Left lung (tissue), 10 donors: Measurements from ENCODE around the gene CARS1. TPM values are rescaled to one million over a fixed set of nuclear protein-coding genes. Genes with fewer than 3 reads are reported as not detected.

ENCODE experiments used
- ATAC-seq: fragments of 200-7000 bp; cut with Tn5 transposase; one replicate; pipeline ENCODE4 v1.9.1; 2020; ENCODE audit warnings: moderate library complexity
- DNase-seq, 4 donors: peaks; one replicate each; pipeline ENCODE4 v3.0.0-alpha.2; 2013 to 2020
- H3K27ac ChIP-seq, 2 donors: fragments of 200-600 bp; sonication (generic) in 1 of 2; one replicate each; pipeline versions ENCODE4 v1.5.0 to v1.8.0; 2020 to 2021
- H3K27me3 ChIP-seq, 2 donors: fragments of 200-600 bp; sonication (generic) in 1 of 2; one replicate each; pipeline versions ENCODE4 v1.5.0 to v1.8.0; 2020 to 2021
- H3K36me3 ChIP-seq, 2 donors: fragments of 200-600 bp; sonication (generic) in 1 of 2; one replicate each; pipeline versions ENCODE4 v1.5.0 to v1.8.0; 2020 to 2021
- H3K4me1 ChIP-seq, 2 donors: fragments of 200-600 bp; one replicate each; pipeline ENCODE4 v1.8.0; 2021
- H3K4me3 ChIP-seq, 2 donors: fragments of 200-600 bp; sonication (generic) in 1 of 2; one replicate each; pipeline versions ENCODE4 v1.5.0 to v1.8.0; 2020 to 2021; ENCODE audit warnings: mild to moderate bottlenecking in 1 of 2
- H3K9me3 ChIP-seq, 2 donors: fragments of 200-600 bp; sonication (generic) in 1 of 2; one replicate each; pipeline versions ENCODE4 v1.5.0 to v1.8.0; 2020 to 2021
- intact Hi-C, 2 donors: fragments of 100-400 bp; cut with DNase I; formaldehyde crosslinking; loops; one replicate each; pipeline versions ENCODE4 v1.11.2 to v1.14.2; 2022
- polyA plus RNA-seq, 6 donors: library from polyadenylated mRNA; unstranded; fragments of 120-200 nt; gene quantifications; one replicate each; pipeline ENCODE4 v1.2.1, GENCODE V29; 2013; ENCODE audit not compliant: insufficient read length in 6 of 6
- total RNA-seq, 2 donors: library from RNA; stranded (reverse); fragmentation: NEBNext Ultra II Directional; extraction: Animal tissue kit (Norgen Biotek cat#: 25700); gene quantifications; one replicate each; pipeline ENCODE4 v1.2.1, GENCODE V29; 2021
- TF ChIP-seq, protein P1 (sequence below), 2 donors: fragments of 200-600 bp; sonication (generic) in 1 of 2; IDR thresholded peaks; one replicate each; pipeline versions ENCODE4 v1.5.0 to v1.8.0; 2021; ENCODE audit warnings: antibody characterized with exemption in 2 of 2
- donor health status: DM: no; HTN: yes; CAD: no.
- donor health status: DM: no; HTN: no; CAD: no.

CARS1 gene
- total and polyA plus RNA-seq, 8 donors: 28.3 to 49.9 (median 31.4) TPM

GRCh38 chr11:2968341-2968900 lies 88.8 kb downstream of the CARS1 start:
- Histone ChIP-seq H3K4me1 (no peaks in the 10 kb centered on the region), H3K4me3 (no peak overlapping the region), H3K27ac (no peak overlapping the region), H3K9me3 (no peaks in the 10 kb centered on the region), H3K27me3 (no peaks in the 10 kb centered on the region), H3K36me3 (peaks cover 0 to 100% of the 10 kb centered on the region in 2 donors)
- intact Hi-C loops: no loop called here
- no peak for ATAC-seq
- no peak for DNase-seq
- TF ChIP-seq, protein P1, sequence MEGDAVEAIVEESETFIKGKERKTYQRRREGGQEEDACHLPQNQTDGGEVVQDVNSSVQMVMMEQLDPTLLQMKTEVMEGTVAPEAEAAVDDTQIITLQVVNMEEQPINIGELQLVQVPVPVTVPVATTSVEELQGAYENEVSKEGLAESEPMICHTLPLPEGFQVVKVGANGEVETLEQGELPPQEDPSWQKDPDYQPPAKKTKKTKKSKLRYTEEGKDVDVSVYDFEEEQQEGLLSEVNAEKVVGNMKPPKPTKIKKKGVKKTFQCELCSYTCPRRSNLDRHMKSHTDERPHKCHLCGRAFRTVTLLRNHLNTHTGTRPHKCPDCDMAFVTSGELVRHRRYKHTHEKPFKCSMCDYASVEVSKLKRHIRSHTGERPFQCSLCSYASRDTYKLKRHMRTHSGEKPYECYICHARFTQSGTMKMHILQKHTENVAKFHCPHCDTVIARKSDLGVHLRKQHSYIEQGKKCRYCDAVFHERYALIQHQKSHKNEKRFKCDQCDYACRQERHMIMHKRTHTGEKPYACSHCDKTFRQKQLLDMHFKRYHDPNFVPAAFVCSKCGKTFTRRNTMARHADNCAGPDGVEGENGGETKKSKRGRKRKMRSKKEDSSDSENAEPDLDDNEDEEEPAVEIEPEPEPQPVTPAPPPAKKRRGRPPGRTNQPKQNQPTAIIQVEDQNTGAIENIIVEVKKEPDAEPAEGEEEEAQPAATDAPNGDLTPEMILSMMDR (IDR thresholded peaks at IDR 0.05): no peak

- DNase-seq (no peak), ATAC-seq (no peak)
- H3K36me3 ChIP-seq: peaks cover 0 to 100% of the 10 kb centered on the region in 2 donors
- no peaks in the 10 kb centered on the region for H3K4me1 ChIP-seq
- TF ChIP-seq, protein P1 (IDR thresholded peaks at IDR 0.05): no peak
- intact Hi-C loops: no loop called here
- H3K27ac ChIP-seq: no peak overlapping the region
- no peaks in the 10 kb centered on the region for H3K9me3 ChIP-seq
- H3K4me3 ChIP-seq: no peak overlapping the region
- H3K27me3 ChIP-seq: no peaks in the 10 kb centered on the region
Measured at GRCh38 chr11:2964782-2965181, 92.4 kb downstream of the CARS1 start.

GRCh38 chr11:2963761-2964160 lies 93.5 kb downstream of the CARS1 start:
- peaks cover 0 to 100% of the 10 kb centered on the region in 2 donors for H3K36me3 ChIP-seq

DNA sequence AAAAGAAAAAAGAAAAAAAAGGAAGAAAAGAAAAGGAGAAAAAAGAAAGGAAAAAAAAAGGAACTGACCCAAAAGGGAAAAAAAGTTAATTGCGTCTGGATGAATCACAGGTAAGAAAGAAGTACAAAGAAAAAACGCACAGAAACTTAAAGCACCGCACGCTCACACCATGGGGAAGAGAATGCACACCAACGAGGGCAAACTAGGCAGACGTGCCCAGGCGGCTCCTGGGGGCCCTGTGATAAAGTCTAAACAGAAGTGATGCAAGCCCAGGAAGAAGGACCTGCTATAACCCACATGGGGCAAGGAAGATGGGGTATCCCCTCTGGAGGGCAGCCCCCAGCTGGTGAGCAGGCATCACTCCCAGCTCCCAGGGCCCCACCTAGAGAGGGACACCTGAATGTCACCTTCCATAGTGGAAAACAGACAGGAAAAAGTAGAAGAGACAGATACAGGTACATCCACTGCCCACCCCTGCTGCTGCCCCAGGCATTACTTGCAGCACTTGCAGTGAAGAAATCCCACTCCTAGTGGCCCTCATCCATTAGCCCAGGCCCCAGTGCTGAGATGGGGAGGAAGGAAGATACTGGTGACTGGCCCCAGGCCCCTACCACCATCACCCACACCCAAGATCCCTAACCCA lies 94.0 kb downstream of the CARS1 start:
- peaks cover 0 to 100% of the 10 kb centered on the region in 2 donors for H3K36me3 ChIP-seq
- ATAC-seq (no peak), DNase-seq (no peak)
- H3K4me3 ChIP-seq: no peak overlapping the region
- intact Hi-C loops: no loop called here
- peaks cover 0 to 9% of the 10 kb centered on the region in 2 donors for H3K4me1 ChIP-seq
- no peaks in the 10 kb centered on the region for H3K27me3 ChIP-seq
- no peak overlapping the region for H3K27ac ChIP-seq
- TF ChIP-seq, protein P1 (IDR thresholded peaks at IDR 0.05): no peak
- no peaks in the 10 kb centered on the region for H3K9me3 ChIP-seq

More at GRCh38 chr11:2963761-2964160, 93.5 kb downstream of the CARS1 start:
- Histone ChIP-seq H3K27me3 (no peaks in the 10 kb centered on the region), H3K4me1 (peaks cover 0 to 4% of the 10 kb centered on the region in 2 donors), H3K4me3 (no peak overlapping the region), H3K9me3 (no peaks in the 10 kb centered on the region), H3K27ac (no peak overlapping the region)
- ATAC-seq: no peak
- no peak for DNase-seq
- intact Hi-C loops: no loop called here
- TF ChIP-seq, protein P1 (IDR thresholded peaks at IDR 0.05): no peak

- Histone ChIP-seq H3K36me3 (peaks cover 0 to 100% of the 10 kb centered on the region in 2 donors), H3K4me1 (peaks cover 0 to 13% of the 10 kb centered on the region in 2 donors), H3K4me3 (no peak overlapping the region), H3K27me3 (no peaks in the 10 kb centered on the region), H3K27ac (no peak overlapping the region), H3K9me3 (no peaks in the 10 kb centered on the region)
- intact Hi-C loops: no loop called here
- TF ChIP-seq, protein P1 (IDR thresholded peaks at IDR 0.05): no peak
- DNase-seq (no peak), ATAC-seq (no peak)
Measured at GRCh38 chr11:2961080-2961479, 96.1 kb downstream of the CARS1 start.
